ENCODE measurements around the gene SELENBP1. TPM values are rescaled to one million over a fixed set of nuclear protein-coding genes. Genes with fewer than 3 reads are reported as not detected.

The SELENBP1 gene
- total and polyA plus RNA-seq, 2 of the 13 experiments (the other 11 are each of a cell fraction or from before 2014, with no cell fraction given): 27.8 to 29.0 TPM

GRCh38 chr1:151384584-151384983, 12.1 kb upstream of the SELENBP1 start (continued):
- no peak for TF ChIP-seq CAMTA2 (CRISPR knock-in tag; IDR thresholded peaks at IDR 0.05; ENCODE audit: borderline replicate concordance)
- TF ChIP-seq ZNF629 (CRISPR knock-in tag; conservative IDR thresholded peaks at IDR 0.05): no peak
- no peak for TF ChIP-seq BCL6 (CRISPR knock-in tag; IDR thresholded peaks at IDR 0.05)
- TF ChIP-seq GATAD2A (CRISPR knock-in tag; IDR thresholded peaks at IDR 0.05): no peak
- no peak for TF ChIP-seq MAFF (IDR thresholded peaks at IDR 0.05; ENCODE audit: low read depth, low read length)
- no peak for TF ChIP-seq ZBTB7B (CRISPR knock-in tag; IDR thresholded peaks at IDR 0.05)
- no peak for TF ChIP-seq ZFY (CRISPR knock-in tag; IDR thresholded peaks at IDR 0.05)
- TF ChIP-seq SKIL (CRISPR knock-in tag; IDR thresholded peaks at IDR 0.05; ENCODE audit: borderline replicate concordance): no peak
- no peak for TF ChIP-seq ATM (IDR thresholded peaks at IDR 0.05; ENCODE audit: borderline replicate concordance)
- no peak for TF ChIP-seq RAD51 (IDR thresholded peaks at IDR 0.05; ENCODE audit: borderline replicate concordance)
- TF ChIP-seq RFX1 (IDR thresholded peaks at IDR 0.05): no peak
- no peak for TF ChIP-seq MXD4 (CRISPR knock-in tag; IDR thresholded peaks at IDR 0.05)
- TF ChIP-seq ZMAT3 (CRISPR knock-in tag; conservative IDR thresholded peaks at IDR 0.05): no peak

DNA sequence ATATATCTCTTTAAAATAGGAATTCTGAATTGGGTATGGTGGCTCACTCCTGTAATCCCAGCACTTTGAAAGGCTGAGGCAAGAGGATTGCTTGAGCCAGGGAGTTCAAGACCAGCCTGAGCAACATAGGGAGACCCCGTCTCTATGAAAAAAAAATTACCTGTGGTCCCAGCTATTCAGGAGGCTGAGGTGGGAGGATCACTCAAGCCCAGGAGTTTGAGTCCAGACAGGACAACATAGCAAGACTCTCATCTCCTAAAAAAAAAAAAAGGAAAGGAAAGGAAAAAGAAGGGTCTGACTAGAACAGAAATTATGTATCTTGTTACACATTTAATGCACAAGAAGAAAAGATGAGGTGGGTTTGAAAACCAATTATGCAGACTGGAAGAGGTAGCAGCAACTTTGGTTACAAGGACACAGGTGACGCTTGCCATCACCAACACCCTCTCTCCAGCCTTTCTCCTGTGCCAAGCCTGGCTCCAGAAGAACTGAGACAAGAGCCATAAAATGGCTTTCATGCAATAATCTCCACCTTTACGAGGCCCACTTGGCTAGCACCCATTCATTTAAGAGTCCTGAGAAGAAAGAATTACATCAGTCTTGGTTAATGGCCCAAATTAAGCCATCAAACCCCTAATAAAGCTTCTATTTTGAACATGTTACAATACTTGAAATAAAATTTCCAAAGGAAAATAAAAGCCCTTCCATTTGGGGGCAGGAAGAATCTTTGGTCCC, 4.8 kb upstream of the SELENBP1 start:
- H3K79me2 ChIP-seq (ENCODE audit: insufficient read depth, low read length): no peaks in the 10 kb centered on the region
- H3K4me1 ChIP-seq (ENCODE audit: insufficient read depth, low read length): peaks cover 18% of the 10 kb centered on the region
- no peaks in the 10 kb centered on the region for H4K20me1 ChIP-seq (ENCODE audit: insufficient read depth, low read length)
- BruUV-seq (replicated peaks): no TSS peak
- no peak overlapping the region for H3K4me3 ChIP-seq (replicated peaks in 1 of 3; ENCODE audit: insufficient read depth in 1 of 3, low read depth in 2 of 3, low read length in 3 of 3)
- no peak overlapping the region for H3K27ac ChIP-seq (ENCODE audit: extremely low read length, insufficient read depth, low read length)
- WGBS (ENCODE audit: low lambda C conversion rate): 33% methylated on average over 3 of the region's 3 CpGs
- in situ Hi-C loops (cut with HindIII; ENCODE audit: extremely low pct_ligation_motif_present, low pct_unique_long_range_greater_than_20kb) (no loop called here), intact Hi-C loops (cut with micrococcal nuclease; ENCODE audit: unreplicated experiment) (no loop called here)
- no peak overlapping the region for H2AFZ ChIP-seq (ENCODE audit: low read length)
- H3K9ac ChIP-seq (ENCODE audit: insufficient read depth, low read depth, low read length): no peak overlapping the region
- no peaks in the 10 kb centered on the region for H3K36me3 ChIP-seq (replicated peaks in 1 of 2; ENCODE audit: control insufficient read depth in 1 of 2, insufficient read depth in 2 of 2, low read length in 2 of 2)
- FAIRE-seq: no peak
- peaks cover 2 to 6% of the 10 kb centered on the region in 2 experiments; a peak in 1 of 5 replicates for H3K27me3 ChIP-seq (ENCODE audit: control insufficient read depth in 1 of 2, insufficient read depth in 2 of 2, low read length in 2 of 2)
- H3K9me3 ChIP-seq (ENCODE audit: low read length): no peaks in the 10 kb centered on the region
- ChIA-PET POLR2A (no interaction called here), CTCF (ENCODE audit: low intra/inter-chr PET ratio, low total read pairs) (no interaction called here)
- DNase-seq (ENCODE audit: low spot score): no peak
- H3K4me2 ChIP-seq (ENCODE audit: low read depth, low read length): no peak overlapping the region
- ATAC-seq: no peak
- TF ChIP-seq, protein P1, sequence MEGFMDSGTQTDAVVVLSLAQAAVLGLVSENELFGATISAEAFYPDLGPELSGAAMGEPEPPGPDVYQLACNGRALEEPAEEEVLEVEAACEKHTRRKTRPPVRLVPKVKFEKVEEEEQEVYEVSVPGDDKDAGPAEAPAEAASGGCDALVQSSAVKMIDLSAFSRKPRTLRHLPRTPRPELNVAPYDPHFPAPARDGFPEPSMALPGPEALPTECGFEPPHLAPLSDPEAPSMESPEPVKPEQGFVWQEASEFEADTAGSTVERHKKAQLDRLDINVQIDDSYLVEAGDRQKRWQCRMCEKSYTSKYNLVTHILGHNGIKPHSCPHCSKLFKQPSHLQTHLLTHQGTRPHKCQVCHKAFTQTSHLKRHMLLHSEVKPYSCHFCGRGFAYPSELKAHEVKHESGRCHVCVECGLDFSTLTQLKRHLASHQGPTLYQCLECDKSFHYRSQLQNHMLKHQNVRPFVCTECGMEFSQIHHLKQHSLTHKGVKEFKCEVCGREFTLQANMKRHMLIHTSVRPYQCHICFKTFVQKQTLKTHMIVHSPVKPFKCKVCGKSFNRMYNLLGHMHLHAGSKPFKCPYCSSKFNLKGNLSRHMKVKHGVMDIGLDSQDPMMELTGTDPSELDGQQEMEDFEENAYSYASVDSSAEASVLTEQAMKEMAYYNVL (CRISPR knock-in tag; IDR thresholded peaks at IDR 0.05; ENCODE audit: borderline replicate concordance): no peak
- TF ChIP-seq ZSCAN12 (CRISPR knock-in tag; IDR thresholded peaks at IDR 0.05): no peak
- TF ChIP-seq ATAD3A (CRISPR knock-in tag; IDR thresholded peaks at IDR 0.05): no peak
- TF ChIP-seq PLSCR1 (CRISPR knock-in tag; IDR thresholded peaks at IDR 0.05; ENCODE audit: borderline replicate concordance): no peak
- TF ChIP-seq BHLHE40 (IDR thresholded peaks at IDR 0.05; ENCODE audit: low read length): no peak
- no peak for TF ChIP-seq ZNF720 (CRISPR knock-in tag; IDR thresholded peaks at IDR 0.05)
- TF ChIP-seq HNRNPUL1 (IDR thresholded peaks at IDR 0.05; ENCODE audit: low read depth, low read length): no peak
- TF ChIP-seq SMAD3 (CRISPR knock-in tag; IDR thresholded peaks at IDR 0.05): no peak
- no peak for TF ChIP-seq IRF2 (CRISPR knock-in tag; IDR thresholded peaks at IDR 0.05)
